ENCODE data around the gene TACR1. TPM values are rescaled to one million over a fixed set of nuclear protein-coding genes. Genes with fewer than 3 reads are reported as not detected.

The TACR1 gene
- total RNA-seq, 1 experiment from 2014 or later, result not detected

GRCh38 chr2:75190271-75190990, 8.9 kb downstream of the TACR1 start:
- ATAC-seq, result no peak
- no peak overlapping the region for H3K27ac ChIP-seq (ENCODE audit: low read length)
- no peak overlapping the region for H3K4me3 ChIP-seq (ENCODE audit: low read length)
- no peak overlapping the region for H3K9ac ChIP-seq (ENCODE audit: low read length)
- no peak for DNase-seq
- no peaks in the 10 kb centered on the region for H3K79me2 ChIP-seq (ENCODE audit: low read length)
- no peaks in the 10 kb centered on the region for H4K20me1 ChIP-seq (ENCODE audit: low read length)
- no peaks in the 10 kb centered on the region for H3K4me1 ChIP-seq (ENCODE audit: insufficient read depth, low read length)
- H3K27me3 ChIP-seq (ENCODE audit: low read length), result peaks cover 58% of the 10 kb centered on the region
- ChIA-PET CTCF (no interaction called here), POLR2A (ENCODE audit: unreplicated experiment) (no interaction called here)
- H3K9me3 ChIP-seq (ENCODE audit: low read length), result no peaks in the 10 kb centered on the region
- no peak overlapping the region for H2AFZ ChIP-seq (ENCODE audit: low read length)
- no peaks in the 10 kb centered on the region for H3F3A ChIP-seq (ENCODE audit: low read length, unreplicated experiment)
- intact Hi-C loops (cut with micrococcal nuclease), result no loop called here
- BruUV-seq (replicated peaks), result no TSS peak
- TF ChIP-seq EZH2phosphoT487 (IDR thresholded peaks at IDR 0.05; ENCODE audit: borderline replicate concordance, low read length), result no peak
- TF ChIP-seq EZH2 (IDR thresholded peaks at IDR 0.05; ENCODE audit: low read length, unreplicated experiment), result no peak
- TF ChIP-seq CTCF (conservative IDR thresholded peaks at IDR 0.05; ENCODE audit: low read depth, low read length), result no peak
- no peak overlapping the region for H3K4me2 ChIP-seq (ENCODE audit: low read length)
- H3K9me2 ChIP-seq (replicated peaks; ENCODE audit: low read length), result no peaks in the 10 kb centered on the region
- no peaks in the 10 kb centered on the region for H3K36me3 ChIP-seq (ENCODE audit: low read depth, low read length)

- Histone ChIP-seq H3K9me3 (ENCODE audit: low read length) (no peaks in the 10 kb centered on the region), H3K9me2 (replicated peaks; ENCODE audit: low read length) (no peaks in the 10 kb centered on the region), H3K4me2 (ENCODE audit: low read length) (no peak overlapping the region), H3K79me2 (ENCODE audit: low read length) (no peaks in the 10 kb centered on the region), H3F3A (ENCODE audit: low read length, unreplicated experiment) (no peaks in the 10 kb centered on the region), H3K4me3 (ENCODE audit: low read length) (no peak overlapping the region), H2AFZ (ENCODE audit: low read length) (no peak overlapping the region), H3K4me1 (ENCODE audit: insufficient read depth, low read length) (peaks cover 13% of the 10 kb centered on the region), H4K20me1 (ENCODE audit: low read length) (no peaks in the 10 kb centered on the region), H3K9ac (ENCODE audit: low read length) (no peak overlapping the region), H3K36me3 (ENCODE audit: low read depth, low read length) (no peaks in the 10 kb centered on the region), H3K27me3 (ENCODE audit: low read length) (peaks cover 32% of the 10 kb centered on the region), H3K27ac (ENCODE audit: low read length) (no peak overlapping the region)
- no TSS peak for BruUV-seq (replicated peaks)
- no peak for DNase-seq
- no peak for ATAC-seq
- intact Hi-C loops (cut with micrococcal nuclease), result no loop called here
- ChIA-PET CTCF (no interaction called here), POLR2A (ENCODE audit: unreplicated experiment) (no interaction called here)
- no peak for TF ChIP-seq CTCF (conservative IDR thresholded peaks at IDR 0.05; ENCODE audit: low read depth, low read length)
- TF ChIP-seq EZH2 (IDR thresholded peaks at IDR 0.05; ENCODE audit: low read length, unreplicated experiment), result no peak
- TF ChIP-seq EZH2phosphoT487 (IDR thresholded peaks at IDR 0.05; ENCODE audit: borderline replicate concordance, low read length), result no peak
Observed at GRCh38 chr2:75186821-75187220, 12.5 kb downstream of the TACR1 start.

- no peak overlapping the region for H3K4me3 ChIP-seq (ENCODE audit: low read length)
- H3K9me3 ChIP-seq (ENCODE audit: low read length), result no peaks in the 10 kb centered on the region
- no peak overlapping the region for H3K9ac ChIP-seq (ENCODE audit: low read length)
- H3K4me1 ChIP-seq (ENCODE audit: insufficient read depth, low read length), result peaks cover 13% of the 10 kb centered on the region
- POLR2A ChIA-PET (ENCODE audit: unreplicated experiment), result no interaction called here
- peaks cover 7% of the 10 kb centered on the region; the same call in 1 of the 2 replicates for H3K27me3 ChIP-seq (ENCODE audit: low read length)
- BruUV-seq (replicated peaks), result no TSS peak
- H2AFZ ChIP-seq (ENCODE audit: low read length), result no peak overlapping the region
- peak overlapping the region; percentile 48 for H3K27ac ChIP-seq (ENCODE audit: low read length)
- no peak overlapping the region for H3K4me2 ChIP-seq (ENCODE audit: low read length)
- H3K79me2 ChIP-seq (ENCODE audit: low read length), result no peaks in the 10 kb centered on the region
- H4K20me1 ChIP-seq (ENCODE audit: low read length), result no peaks in the 10 kb centered on the region
- CTCF ChIA-PET, result no interaction called here
- H3K36me3 ChIP-seq (ENCODE audit: low read depth, low read length), result no peaks in the 10 kb centered on the region
- peak; percentile 88 for ATAC-seq
- no peaks in the 10 kb centered on the region for H3K9me2 ChIP-seq (replicated peaks; ENCODE audit: low read length)
- intact Hi-C loops (cut with micrococcal nuclease), result no loop called here
- DNase-seq, result peak; percentile 81
- no peak for TF ChIP-seq CTCF (conservative IDR thresholded peaks at IDR 0.05; ENCODE audit: low read depth, low read length)
- no peak for TF ChIP-seq EZH2phosphoT487 (IDR thresholded peaks at IDR 0.05; ENCODE audit: borderline replicate concordance, low read length)
- TF ChIP-seq EZH2 (IDR thresholded peaks at IDR 0.05; ENCODE audit: low read length, unreplicated experiment), result no peak
- H3F3A ChIP-seq (ENCODE audit: low read length, unreplicated experiment), result no peaks in the 10 kb centered on the region
Observed at GRCh38 chr2:75182606-75183005, 16.7 kb downstream of the TACR1 start.
